GM23338 (cell line): ENCODE measurements around the gene R3HDM2.

Experiments used
- CREB1 ChIP-seq: fragments of 250-450 bp; sonication (Bioruptor Pico); IDR thresholded peaks from 2 replicates; pipeline ENCODE4 v1.5.0; 2020; ENCODE audit warnings: low read depth, mild to moderate bottlenecking, moderate library complexity
- CTCF ChIP-seq, 2 experiments: fragments of 200-600 bp in 1 of 2; sonication (generic) in 1 of 2; conservative IDR thresholded peaks; 2 replicates each; pipeline versions ENCODE4 v1.5.1 to v1.6.1; 2016 to 2017; ENCODE audit warnings: antibody characterized with exemption in 2 of 2, low read depth in 2 of 2, mild to moderate bottlenecking in 2 of 2, moderate library complexity in 1 of 2
- ETS1 ChIP-seq: IDR thresholded peaks from 2 replicates; pipeline ENCODE4 v1.6.1; 2016; ENCODE audit warnings: antibody characterized with exemption
- EZH2 ChIP-seq: fragments of 200-600 bp; sonication (generic); IDR thresholded peaks from one replicate; pipeline ENCODE4 v1.8.0; 2017; ENCODE audit warnings: antibody characterized with exemption, mild to moderate bottlenecking, low read depth; ENCODE audit not compliant: unreplicated experiment
- EZH2phosphoT487 ChIP-seq: fragments of 200-600 bp; sonication (generic); IDR thresholded peaks from one replicate; pipeline ENCODE4 v1.8.1; 2018; ENCODE audit warnings: antibody characterized with exemption; ENCODE audit not compliant: unreplicated experiment
- JUNB ChIP-seq: IDR thresholded peaks from one replicate; pipeline ENCODE4 v1.6.1; 2016; ENCODE audit warnings: antibody characterized with exemption; ENCODE audit not compliant: unreplicated experiment
- NANOG ChIP-seq: IDR thresholded peaks from 2 replicates; pipeline ENCODE4 v1.6.1; 2016; ENCODE audit warnings: antibody characterized with exemption, borderline replicate concordance
- POLR2AphosphoS5 ChIP-seq: IDR thresholded peaks from 2 replicates; pipeline ENCODE4 v1.6.1; 2016; ENCODE audit warnings: antibody characterized with exemption, low read depth
- REST ChIP-seq: IDR thresholded peaks from one replicate; pipeline ENCODE4 v1.6.1; 2018; ENCODE audit warnings: antibody characterized with exemption; ENCODE audit not compliant: unreplicated experiment
- ZNF114 ChIP-seq: fragments of 250-450 bp; sonication (Bioruptor Pico); IDR thresholded peaks from 2 replicates; pipeline ENCODE4 v1.5.0; 2020; ENCODE audit warnings: mild to moderate bottlenecking, moderate library complexity
- ZNF462 ChIP-seq: fragments of 250-450 bp; sonication (Bioruptor Pico); IDR thresholded peaks from 2 replicates; pipeline ENCODE4 v1.5.0; 2020; ENCODE audit warnings: mild to moderate bottlenecking, moderate library complexity

GRCh38 chr12:57429473-57430111 lies 1.3 kb downstream of the R3HDM2 start:
- TF ChIP-seq CTCF (conservative IDR thresholded peaks at IDR 0.05; ENCODE audit: low read depth in 2 of 2) (no peak), EZH2 (no peak), EZH2phosphoT487 (no peak), REST (no peak), POLR2AphosphoS5 (no peak), NANOG (no peak), JUNB (no peak), CREB1 (CRISPR knock-in tag) (no peak), ETS1 (no peak), ZNF114 (CRISPR knock-in tag) (no peak), ZNF462 (CRISPR knock-in tag) (no peak)
